Cerebellar cortex (tissue), 1 donor: ENCODE results near the gene SLC35F1.
A peak's percentile ranks its signal among the peaks of the same experiment; 100 is the strongest.
"Not testable (repeated sequence)": the region's sequence is repeated elsewhere in the genome, so short reads cannot be mapped to it uniquely, and the experiment has no call there.

ENCODE experiments used
- DNase-seq: peaks from one replicate; pipeline ENCODE4 v3.0.0-alpha.2; 2015; ENCODE audit warnings: low spot score

Gene SLC35F1

GRCh38 chr6:117992856-117993255 lies 85.8 kb downstream of the SLC35F1 start:
- DNase-seq, result no peak

- DNase-seq, result peak; percentile 2
These were observed 105.9 kb downstream of the SLC35F1 start for GRCh38 chr6:118012944-118013343.

GRCh38 chr6:118016532-118016931 lies 109.5 kb downstream of the SLC35F1 start:
- DNase-seq, result no peak

GRCh38 chr6:118017301-118017848 lies 110.3 kb downstream of the SLC35F1 start:
- DNase-seq, result no peak

GRCh38 chr6:118023771-118024170 lies 116.7 kb downstream of the SLC35F1 start:
- no peak for DNase-seq

GRCh38 chr6:118029967-118030366 lies 122.9 kb downstream of the SLC35F1 start:
- DNase-seq, result no peak

GRCh38 chr6:118037479-118037878 lies 130.4 kb downstream of the SLC35F1 start:
- not testable (repeated sequence) for DNase-seq

GRCh38 chr6:118042855-118043254 lies 135.8 kb downstream of the SLC35F1 start:
- DNase-seq, result no peak

GRCh38 chr6:118044275-118044674 lies 137.2 kb downstream of the SLC35F1 start:
- no peak for DNase-seq

GRCh38 chr6:118054082-118054481 lies 147.0 kb downstream of the SLC35F1 start:
- no peak for DNase-seq

GRCh38 chr6:118061666-118062065 lies 154.6 kb downstream of the SLC35F1 start:
- DNase-seq, result no peak

- DNase-seq, result no peak
These were observed 173.5 kb downstream of the SLC35F1 start for GRCh38 chr6:118080547-118080946.

GRCh38 chr6:118083711-118084110 lies 176.6 kb downstream of the SLC35F1 start:
- no peak for DNase-seq

- DNase-seq, result no peak
These were observed 178.6 kb downstream of the SLC35F1 start for GRCh38 chr6:118085665-118086064.

GRCh38 chr6:118086159-118086558 lies 179.1 kb downstream of the SLC35F1 start:
- no peak for DNase-seq

- no peak for DNase-seq
These were observed 185.0 kb downstream of the SLC35F1 start for GRCh38 chr6:118092086-118092485.

GRCh38 chr6:118097576-118097975 lies 190.5 kb downstream of the SLC35F1 start:
- no peak for DNase-seq

- DNase-seq, result no peak
These were observed 193.7 kb downstream of the SLC35F1 start for GRCh38 chr6:118100717-118101116.

GRCh38 chr6:118101220-118101619 lies 194.2 kb downstream of the SLC35F1 start:
- no peak for DNase-seq

- no peak for DNase-seq
These were observed 194.8 kb downstream of the SLC35F1 start for GRCh38 chr6:118101831-118102345.

GRCh38 chr6:118102401-118102800 lies 195.3 kb downstream of the SLC35F1 start:
- DNase-seq, result no peak

GRCh38 chr6:118103381-118104146 lies 196.5 kb downstream of the SLC35F1 start:
- no peak for DNase-seq

- no peak for DNase-seq
These were observed 215.2 kb downstream of the SLC35F1 start for GRCh38 chr6:118122161-118122725.
